Lower lobe of right lung (tissue), 2 donors: ENCODE data around the gene MRPL57. TPM values are rescaled to one million over a fixed set of nuclear protein-coding genes. Genes with fewer than 3 reads are reported as not detected.
"Not testable (repeated sequence)": the region's sequence is repeated elsewhere in the genome, so short reads cannot be mapped to it uniquely, and the experiment has no call there.

ENCODE experiments used
- ATAC-seq, 2 donors: fragments of 200-7000 bp; cut with Tn5 transposase; one replicate each; pipeline ENCODE4 v1.9.1; 2020 to 2022; ENCODE audit warnings: mild to moderate bottlenecking in 2 of 2, moderate library complexity in 2 of 2
- DNase-seq: peaks from one replicate; pipeline ENCODE4 v3.0.0-alpha.2; 2020
- H3K27ac ChIP-seq: fragments of 200-600 bp; one replicate; pipeline ENCODE4 v1.8.0; 2022
- H3K27me3 ChIP-seq: fragments of 200-600 bp; one replicate; pipeline ENCODE4 v1.8.0; 2022; ENCODE audit warnings: low read depth
- H3K36me3 ChIP-seq: fragments of 200-600 bp; one replicate; pipeline ENCODE4 v1.8.0; 2022; ENCODE audit warnings: mild to moderate bottlenecking
- H3K4me1 ChIP-seq: fragments of 200-600 bp; one replicate; pipeline ENCODE4 v1.8.0; 2022
- H3K4me3 ChIP-seq: fragments of 200-600 bp; one replicate; pipeline ENCODE4 v1.8.0; 2022; ENCODE audit warnings: mild to moderate bottlenecking
- H3K9me3 ChIP-seq: fragments of 200-600 bp; one replicate; pipeline ENCODE4 v1.8.0; 2022
- CTCF ChIP-seq: fragments of 200-600 bp; IDR thresholded peaks from one replicate; pipeline ENCODE4 v1.8.0; 2022; ENCODE audit warnings: antibody characterized with exemption, mild to moderate bottlenecking
- intact Hi-C: fragments of 100-400 bp; cut with DNase I; formaldehyde crosslinking; loops from one replicate; pipeline ENCODE4 v1.11.0; 2022
- total RNA-seq: library from RNA; stranded (reverse); fragmentation: NEBNext Ultra II Directional; extraction: Animal tissue kit (Norgen Biotek cat#: 25700); gene quantifications from one replicate; pipeline ENCODE4 v1.2.1, GENCODE V29; 2021
- donor health status: DM: no; HTN: yes; CAD: no; lungs with severe emphysema.

MRPL57 gene
- total RNA-seq, 1 donor from 2014 or later: 16.8 TPM

- Histone ChIP-seq H3K27me3 (no peaks in the 10 kb centered on the region), H3K27ac (peak overlapping the region; percentile 98), H3K9me3 (no peaks in the 10 kb centered on the region), H3K4me3 (peak overlapping the region; percentile 98), H3K36me3 (no peaks in the 10 kb centered on the region), H3K4me1 (peaks cover 22% of the 10 kb centered on the region)
- ATAC-seq (no peak), DNase-seq (no peak)
- no peak for TF ChIP-seq CTCF
- intact Hi-C loops: no loop called here
These were observed 723 bp upstream of the MRPL57 start for GRCh38 chr13:21175656-21176214.

GRCh38 chr13:21176982-21177284 lies 475 bp downstream of the MRPL57 start:
- TF ChIP-seq CTCF: no peak
- Histone ChIP-seq H3K4me3 (peak overlapping the region; percentile 98), H3K9me3 (no peaks in the 10 kb centered on the region), H3K27me3 (no peaks in the 10 kb centered on the region), H3K36me3 (no peaks in the 10 kb centered on the region), H3K27ac (peak overlapping the region; percentile 98), H3K4me1 (peaks cover 22% of the 10 kb centered on the region)
- no peak for DNase-seq
- ATAC-seq: peak; percentile 59 to 73
- intact Hi-C loops: no loop called here

GRCh38 chr13:21181671-21182070 lies 5.2 kb downstream of the MRPL57 start:
- intact Hi-C loops: no loop called here
- no peaks in the 10 kb centered on the region for H3K36me3 ChIP-seq
- H3K27me3 ChIP-seq: no peaks in the 10 kb centered on the region
- no peak overlapping the region for H3K27ac ChIP-seq
- ATAC-seq (no peak), DNase-seq (no peak)
- H3K4me3 ChIP-seq: no peak overlapping the region
- H3K4me1 ChIP-seq: peaks cover 15% of the 10 kb centered on the region
- H3K9me3 ChIP-seq: no peaks in the 10 kb centered on the region
- no peak for TF ChIP-seq CTCF

GRCh38 chr13:21186410-21186809 lies 10.0 kb downstream of the MRPL57 start:
- H3K4me3 ChIP-seq, H3K4me1 ChIP-seq, H3K36me3 ChIP-seq, intact Hi-C loops, H3K27ac ChIP-seq, ATAC-seq, H3K9me3 ChIP-seq, DNase-seq, H3K27me3 ChIP-seq: not testable (repeated sequence)

- H3K4me3 ChIP-seq, H3K9me3 ChIP-seq, DNase-seq, ATAC-seq, H3K27ac ChIP-seq, H3K4me1 ChIP-seq, H3K36me3 ChIP-seq, intact Hi-C loops, H3K27me3 ChIP-seq: not testable (repeated sequence)
These were observed 18.3 kb downstream of the MRPL57 start for GRCh38 chr13:21194756-21195155.

GRCh38 chr13:21197606-21198225 lies 21.3 kb downstream of the MRPL57 start:
- H3K27ac ChIP-seq, intact Hi-C loops, H3K36me3 ChIP-seq, DNase-seq, H3K4me3 ChIP-seq, H3K9me3 ChIP-seq, H3K4me1 ChIP-seq, H3K27me3 ChIP-seq, ATAC-seq: not testable (repeated sequence)

GRCh38 chr13:21198391-21198790 lies 21.9 kb downstream of the MRPL57 start:
- H3K27me3 ChIP-seq, DNase-seq, ATAC-seq, H3K4me1 ChIP-seq, H3K9me3 ChIP-seq, H3K4me3 ChIP-seq, intact Hi-C loops, H3K36me3 ChIP-seq, H3K27ac ChIP-seq: not testable (repeated sequence)

GRCh38 chr13:21201456-21202190 lies 25.2 kb downstream of the MRPL57 start:
- intact Hi-C loops, ATAC-seq, H3K27me3 ChIP-seq, H3K36me3 ChIP-seq, H3K4me3 ChIP-seq, H3K4me1 ChIP-seq, H3K9me3 ChIP-seq, H3K27ac ChIP-seq, DNase-seq: not testable (repeated sequence)
